HepG2 (cell line): ENCODE results near the gene EMC10. TPM values are rescaled to one million over a fixed set of nuclear protein-coding genes. Genes with fewer than 3 reads are reported as not detected.

Source experiments
- ATAC-seq: fragments of 200-7000 bp; cut with Tn5 transposase; 3 replicates; pipeline ENCODE4 v1.9.1; 2020; ENCODE audit warnings: mild to moderate bottlenecking, moderate library complexity
- BruUV-seq: library from RNA; stranded (reverse); fragments of 400-500 nt; replicated peaks from 2 replicates; lab custom pipeline; 2021; lab: Mats Ljungman, UMichigan
- CTCF ChIA-PET: fragments of 300-600 bp; formaldehyde crosslinking; extraction: SDS; loops from one replicate; lab custom pipeline; 2021; ENCODE audit warnings: low total read pairs, inconsistent platforms, low intra/inter-chr PET ratio; lab: Yijun Ruan, JAX
- POLR2A ChIA-PET: fragments of 350-600 bp; sonication (Branson Sonifier 250); formaldehyde crosslinking; loops from one replicate; lab custom pipeline; 2020; ENCODE audit warnings: antibody characterized with exemption, inconsistent platforms; lab: Yijun Ruan, JAX
- DNase-seq: peaks from one replicate; pipeline ENCODE4 v3.0.0-alpha.2; 2015; ENCODE audit warnings: low spot score
- FAIRE-seq: peaks from 3 replicates; lab custom pipeline; 2011; peaks lifted over from hg19 to GRCh38; lab: Jason Lieb, UNC
- H2AFZ ChIP-seq: one replicate; pipeline ENCODE4 v1.6.1; 2011; ENCODE audit warnings: low read length, inconsistent platforms
- H3K27ac ChIP-seq: fragments of 300-600 bp; 3 replicates; pipeline ENCODE4 v1.8.0; 2011; ENCODE audit warnings: mixed run types, mild to moderate bottlenecking, mixed read lengths, low read length, inconsistent platforms; ENCODE audit not compliant: insufficient read depth; ENCODE audit errors: extremely low read length
- H3K27me3 ChIP-seq, 2 experiments: fragments of 200-600 bp in 1 of 2; 2 replicates in 1 of 2; 3 replicates in 1 of 2; pipeline versions ENCODE4 v1.6.0 to v1.8.0; 2011; ENCODE audit warnings: low read length in 2 of 2, mild to moderate bottlenecking in 2 of 2, moderate library complexity in 2 of 2, inconsistent platforms in 1 of 2; ENCODE audit not compliant: insufficient read depth in 2 of 2, control insufficient read depth in 1 of 2
- H3K36me3 ChIP-seq, 2 experiments: fragments of 200-600 bp in 1 of 2; replicated peaks in 1 of 2; 2 replicates in 1 of 2; 3 replicates in 1 of 2; pipeline versions ENCODE4 v1.5.1 to v1.8.0; 2011; ENCODE audit warnings: low read length in 2 of 2, inconsistent platforms in 1 of 2; ENCODE audit not compliant: insufficient read depth in 2 of 2, control insufficient read depth in 1 of 2
- H3K4me1 ChIP-seq: 2 replicates; pipeline ENCODE4 v1.5.1; 2012; ENCODE audit warnings: low read length, inconsistent platforms; ENCODE audit not compliant: insufficient read depth
- H3K4me2 ChIP-seq: 2 replicates; pipeline ENCODE4 v1.6.0; 2011; ENCODE audit warnings: low read depth, low read length, inconsistent platforms
- H3K4me3 ChIP-seq, 3 experiments: fragments of 200-600 bp in 1 of 3; sonication (generic), shearing (Covaris generic) in 1 of 3; replicated peaks in 1 of 3; 2 replicates each; pipeline ENCODE4 v1.5.1; 2011 to 2016; ENCODE audit warnings: low read length in 3 of 3, inconsistent platforms in 2 of 3, low read depth in 2 of 3, mild to moderate bottlenecking in 2 of 3, control low read depth in 1 of 3, mixed read lengths in 1 of 3; ENCODE audit not compliant: insufficient read depth in 1 of 3
- H3K79me2 ChIP-seq: one replicate; pipeline ENCODE4 v1.6.1; 2011; ENCODE audit warnings: low read length, inconsistent platforms; ENCODE audit not compliant: insufficient read depth
- H3K9ac ChIP-seq: 2 replicates; pipeline ENCODE4 v1.6.0; 2011; ENCODE audit warnings: mild to moderate bottlenecking, low read depth, low read length, inconsistent platforms; ENCODE audit not compliant: insufficient read depth
- H3K9me3 ChIP-seq: 2 replicates; pipeline ENCODE4 v1.5.1; 2012; ENCODE audit warnings: mild to moderate bottlenecking, low read length
- H4K20me1 ChIP-seq: 2 replicates; pipeline ENCODE4 v1.6.0; 2011; ENCODE audit warnings: inconsistent platforms, mild to moderate bottlenecking, low read length, moderate library complexity; ENCODE audit not compliant: insufficient read depth
- CCDC6 ChIP-seq: sonication (generic); formaldehyde crosslinking; IDR thresholded peaks from 2 replicates; pipeline ENCODE4 v1.8.1; 2022; ENCODE audit warnings: mild to moderate bottlenecking, missing genetic modification reagents, moderate library complexity
- FOXK2 ChIP-seq: fragments of 450-650 bp; IDR thresholded peaks from 2 replicates; pipeline ENCODE4 v1.6.1; 2016
- PAWR ChIP-seq: sonication (generic); formaldehyde crosslinking; IDR thresholded peaks from 2 replicates; pipeline ENCODE4 v1.4.0; 2020; ENCODE audit warnings: missing genetic modification reagents, mild to moderate bottlenecking, borderline replicate concordance
- RCOR2 ChIP-seq: IDR thresholded peaks from 2 replicates; pipeline ENCODE4 v1.6.1; 2016; ENCODE audit warnings: missing biosample characterization, missing genetic modification reagents
- SRSF1 ChIP-seq: fragments of 200-400 bp; formaldehyde crosslinking; optimal IDR thresholded peaks from 2 replicates; pipeline ENCODE3; 2017; ENCODE audit warnings: mild to moderate bottlenecking, low read depth, low read length, moderate library complexity
- TBL1XR1 ChIP-seq: fragments of 150-350 bp; IDR thresholded peaks from 2 replicates; pipeline ENCODE4 v1.6.1; 2014; ENCODE audit warnings: borderline replicate concordance, low read length; ENCODE audit not compliant: partially characterized antibody
- ZFP62 ChIP-seq: sonication (generic); formaldehyde crosslinking; IDR thresholded peaks from 2 replicates; pipeline ENCODE4 v1.4.0; 2020; ENCODE audit warnings: missing genetic modification reagents
- ZNF558 ChIP-seq: sonication (generic); formaldehyde crosslinking; IDR thresholded peaks from 2 replicates; pipeline ENCODE4 v1.9.0; 2022; ENCODE audit warnings: mild to moderate bottlenecking, missing genetic modification reagents, borderline replicate concordance
- ZNF691 ChIP-seq: sonication (generic); formaldehyde crosslinking; IDR thresholded peaks from 2 replicates; pipeline ENCODE4 v1.4.0; 2020; ENCODE audit warnings: missing genetic modification reagents, low read depth, mild to moderate bottlenecking, borderline replicate concordance
- ZSCAN30 ChIP-seq: sonication (generic); formaldehyde crosslinking; IDR thresholded peaks from 2 replicates; pipeline ENCODE4 v1.5.0; 2020; ENCODE audit warnings: mild to moderate bottlenecking, missing genetic modification reagents
- WGBS: methylation state at CpG from one replicate; pipeline ENCODE4 v1.1.6; 2017; ENCODE audit warnings: low lambda C conversion rate; 5-methylcytosine and 5-hydroxymethylcytosine counted together
- in situ Hi-C: cut with HindIII; loops from 2 replicates; pipeline ENCODE4 v1.10.0; 2017; ENCODE audit warnings: low pct_unique_long_range_greater_than_20kb; ENCODE audit not compliant: extremely low pct_ligation_motif_present
- intact Hi-C: fragments of 100-400 bp; cut with micrococcal nuclease; formaldehyde crosslinking; loops from one replicate; pipeline ENCODE4 v1.10.0; 2022; ENCODE audit not compliant: unreplicated experiment
- polyA plus RNA-seq, 8 experiments: library from polyadenylated mRNA; depleted of rRNA in 3 of 8; stranded (reverse) in 7 of 8; unstranded in 1 of 8; fragments of >200 nt; fragmentation: Illumina TruSeq in 4 of 8; extraction: Trizol in 4 of 8; gene quantifications; 2 replicates each; pipeline versions ENCODE4 v1.2.1 to v1.2.3, GENCODE V29; 2011 to 2016; ENCODE audit warnings: low read depth in 4 of 8, missing spikeins in 1 of 8, mixed read lengths in 1 of 8; ENCODE audit not compliant: insufficient read depth in 1 of 8
- total RNA-seq, 5 experiments: library from RNA; depleted of rRNA; stranded (reverse); fragments of >200 nt; fragmentation: Illumina TruSeq; extraction: Trizol; gene quantifications; 2 replicates each; pipeline ENCODE4 v1.2.3, GENCODE V29; 2016; ENCODE audit warnings: low read depth in 1 of 5
- TF ChIP-seq, protein P1 (sequence below): sonication (generic); formaldehyde crosslinking; IDR thresholded peaks from 2 replicates; pipeline ENCODE4 v1.4.0; 2020; ENCODE audit warnings: missing genetic modification reagents
- TF ChIP-seq, protein P2 (sequence below): sonication (generic); formaldehyde crosslinking; conservative IDR thresholded peaks from 2 replicates; pipeline ENCODE4 v1.8.1; 2023; ENCODE audit warnings: missing genetic modification reagents
- TF ChIP-seq, protein P3 (sequence below): sonication (generic); formaldehyde crosslinking; IDR thresholded peaks from 2 replicates; pipeline ENCODE4 v1.4.0; 2020; ENCODE audit warnings: mild to moderate bottlenecking, missing genetic modification reagents, borderline replicate concordance
- TF ChIP-seq, protein P4 (sequence below): IDR thresholded peaks from 2 replicates; pipeline ENCODE4 v1.6.1; 2016; ENCODE audit warnings: missing genetic modification reagents, missing compliant biosample characterization
- TF ChIP-seq, protein P5 (sequence below): sonication (generic); IDR thresholded peaks from 2 replicates; pipeline ENCODE4 v1.6.1; 2016; ENCODE audit warnings: low read depth, borderline replicate concordance

EMC10 gene
- total and polyA plus RNA-seq, 2 of the 13 experiments (the other 11 are each of a cell fraction or from before 2014, with no cell fraction given): not detected

GRCh38 chr19:50501186-50501567 is 24.9 kb downstream of the EMC10 start (continued):
- TF ChIP-seq TBL1XR1 (no peak), SRSF1 (no peak), FOXK2 (no peak), ZNF691 (no peak)
- TF ChIP-seq, protein P1, sequence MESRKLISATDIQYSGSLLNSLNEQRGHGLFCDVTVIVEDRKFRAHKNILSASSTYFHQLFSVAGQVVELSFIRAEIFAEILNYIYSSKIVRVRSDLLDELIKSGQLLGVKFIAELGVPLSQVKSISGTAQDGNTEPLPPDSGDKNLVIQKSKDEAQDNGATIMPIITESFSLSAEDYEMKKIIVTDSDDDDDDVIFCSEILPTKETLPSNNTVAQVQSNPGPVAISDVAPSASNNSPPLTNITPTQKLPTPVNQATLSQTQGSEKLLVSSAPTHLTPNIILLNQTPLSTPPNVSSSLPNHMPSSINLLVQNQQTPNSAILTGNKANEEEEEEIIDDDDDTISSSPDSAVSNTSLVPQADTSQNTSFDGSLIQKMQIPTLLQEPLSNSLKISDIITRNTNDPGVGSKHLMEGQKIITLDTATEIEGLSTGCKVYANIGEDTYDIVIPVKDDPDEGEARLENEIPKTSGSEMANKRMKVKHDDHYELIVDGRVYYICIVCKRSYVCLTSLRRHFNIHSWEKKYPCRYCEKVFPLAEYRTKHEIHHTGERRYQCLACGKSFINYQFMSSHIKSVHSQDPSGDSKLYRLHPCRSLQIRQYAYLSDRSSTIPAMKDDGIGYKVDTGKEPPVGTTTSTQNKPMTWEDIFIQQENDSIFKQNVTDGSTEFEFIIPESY (CRISPR knock-in tag): no peak

DNA sequence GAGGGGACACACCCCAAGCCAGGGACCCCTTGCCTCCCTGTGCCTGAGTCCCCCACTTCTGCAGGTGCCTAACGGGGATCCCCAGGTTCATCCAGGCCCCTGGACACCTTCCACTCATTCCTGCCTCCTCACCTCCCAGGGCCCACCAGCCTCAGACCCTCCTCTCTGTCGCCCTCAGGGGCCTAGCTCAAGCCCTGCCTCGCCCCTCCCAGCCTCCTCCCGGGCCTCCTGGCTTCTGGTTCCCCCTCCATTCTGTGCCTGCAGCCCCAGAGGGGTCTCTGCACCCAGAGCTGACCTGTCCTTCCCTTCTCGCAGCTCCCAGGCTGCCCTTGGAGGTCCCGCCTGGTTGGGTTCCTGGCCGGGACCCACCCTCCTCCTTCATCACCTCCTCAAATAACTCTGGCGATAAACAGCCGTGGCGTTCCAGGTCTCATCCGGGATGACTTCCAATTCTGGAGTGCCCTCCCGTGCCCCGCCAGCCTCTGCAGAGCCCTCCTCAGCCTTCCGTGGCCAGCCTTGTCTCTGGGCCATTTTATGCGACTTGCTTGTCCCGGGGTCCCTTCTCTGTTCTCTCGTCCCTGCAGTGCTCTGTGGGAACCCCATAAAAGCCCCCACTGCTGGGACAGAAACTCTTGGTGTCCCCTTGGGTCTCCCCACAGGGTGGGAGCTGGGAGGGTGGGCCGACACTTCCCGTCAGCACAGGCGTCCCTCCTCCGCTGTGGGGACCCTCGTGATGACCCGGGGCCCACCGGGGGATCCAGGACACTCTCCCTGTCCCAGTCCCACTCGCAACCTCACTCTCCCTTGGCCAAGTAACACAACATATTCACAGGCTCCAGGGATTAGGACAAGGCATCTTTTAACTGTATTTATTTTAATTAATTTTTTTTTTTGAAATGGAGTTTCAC is 25.5 kb downstream of the EMC10 start:
- BruUV-seq: no TSS peak
- WGBS: 37% methylated on average over 23 of the region's 25 CpGs
- Histone ChIP-seq H3K4me2 (no peak overlapping the region), H3K4me1 (peaks cover 4% of the 10 kb centered on the region), H3K79me2 (no peaks in the 10 kb centered on the region), H4K20me1 (no peaks in the 10 kb centered on the region), H3K27me3 (peaks cover 1 to 7% of the 10 kb centered on the region in 2 experiments; a peak in 4 of 5 replicates), H3K27ac (no peak overlapping the region), H3K9me3 (no peaks in the 10 kb centered on the region), H2AFZ (no peak overlapping the region), H3K36me3 (no peaks in the 10 kb centered on the region), H3K4me3 (no peak overlapping the region), H3K9ac (no peak overlapping the region)
- in situ Hi-C loops: no loop called here
- POLR2A ChIA-PET: no interaction called here
- ATAC-seq: no peak
- CTCF ChIA-PET: no interaction called here
- intact Hi-C loops: no loop called here
- DNase-seq: no peak
- FAIRE-seq: no peak
- TF ChIP-seq RCOR2 (CRISPR knock-in tag): no peak
- TF ChIP-seq, protein P2, sequence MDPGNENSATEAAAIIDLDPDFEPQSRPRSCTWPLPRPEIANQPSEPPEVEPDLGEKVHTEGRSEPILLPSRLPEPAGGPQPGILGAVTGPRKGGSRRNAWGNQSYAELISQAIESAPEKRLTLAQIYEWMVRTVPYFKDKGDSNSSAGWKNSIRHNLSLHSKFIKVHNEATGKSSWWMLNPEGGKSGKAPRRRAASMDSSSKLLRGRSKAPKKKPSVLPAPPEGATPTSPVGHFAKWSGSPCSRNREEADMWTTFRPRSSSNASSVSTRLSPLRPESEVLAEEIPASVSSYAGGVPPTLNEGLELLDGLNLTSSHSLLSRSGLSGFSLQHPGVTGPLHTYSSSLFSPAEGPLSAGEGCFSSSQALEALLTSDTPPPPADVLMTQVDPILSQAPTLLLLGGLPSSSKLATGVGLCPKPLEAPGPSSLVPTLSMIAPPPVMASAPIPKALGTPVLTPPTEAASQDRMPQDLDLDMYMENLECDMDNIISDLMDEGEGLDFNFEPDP (CRISPR knock-in tag): no peak
- no peak for TF ChIP-seq ZSCAN30
- TF ChIP-seq ZFP62: no peak
- TF ChIP-seq, protein P3, sequence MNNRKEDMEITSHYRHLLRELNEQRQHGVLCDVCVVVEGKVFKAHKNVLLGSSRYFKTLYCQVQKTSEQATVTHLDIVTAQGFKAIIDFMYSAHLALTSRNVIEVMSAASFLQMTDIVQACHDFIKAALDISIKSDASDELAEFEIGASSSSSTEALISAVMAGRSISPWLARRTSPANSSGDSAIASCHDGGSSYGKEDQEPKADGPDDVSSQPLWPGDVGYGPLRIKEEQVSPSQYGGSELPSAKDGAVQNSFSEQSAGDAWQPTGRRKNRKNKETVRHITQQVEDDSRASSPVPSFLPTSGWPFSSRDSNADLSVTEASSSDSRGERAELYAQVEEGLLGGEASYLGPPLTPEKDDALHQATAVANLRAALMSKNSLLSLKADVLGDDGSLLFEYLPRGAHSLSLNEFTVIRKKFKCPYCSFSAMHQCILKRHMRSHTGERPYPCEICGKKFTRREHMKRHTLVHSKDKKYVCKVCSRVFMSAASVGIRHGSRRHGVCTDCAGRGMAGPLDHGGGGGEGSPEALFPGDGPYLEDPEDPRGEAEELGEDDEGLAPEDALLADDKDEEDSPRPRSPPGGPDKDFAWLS (CRISPR knock-in tag): no peak
- no peak for TF ChIP-seq PAWR (CRISPR knock-in tag)
- TF ChIP-seq, protein P4, sequence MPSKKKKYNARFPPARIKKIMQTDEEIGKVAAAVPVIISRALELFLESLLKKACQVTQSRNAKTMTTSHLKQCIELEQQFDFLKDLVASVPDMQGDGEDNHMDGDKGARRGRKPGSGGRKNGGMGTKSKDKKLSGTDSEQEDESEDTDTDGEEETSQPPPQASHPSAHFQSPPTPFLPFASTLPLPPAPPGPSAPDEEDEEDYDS (CRISPR knock-in tag): no peak
- TF ChIP-seq CCDC6 (CRISPR knock-in tag): no peak
- TF ChIP-seq ZNF558: no peak
- TF ChIP-seq, protein P5, sequence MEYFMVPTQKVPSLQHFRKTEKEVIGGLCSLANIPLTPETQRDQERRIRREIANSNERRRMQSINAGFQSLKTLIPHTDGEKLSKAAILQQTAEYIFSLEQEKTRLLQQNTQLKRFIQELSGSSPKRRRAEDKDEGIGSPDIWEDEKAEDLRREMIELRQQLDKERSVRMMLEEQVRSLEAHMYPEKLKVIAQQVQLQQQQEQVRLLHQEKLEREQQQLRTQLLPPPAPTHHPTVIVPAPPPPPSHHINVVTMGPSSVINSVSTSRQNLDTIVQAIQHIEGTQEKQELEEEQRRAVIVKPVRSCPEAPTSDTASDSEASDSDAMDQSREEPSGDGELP: no peak
